Gastroesophageal sphincter (tissue), 4 donors: Measurements from ENCODE around the gene GNG12. TPM values are rescaled to one million over a fixed set of nuclear protein-coding genes. Genes with fewer than 3 reads are reported as not detected.

Source experiments
- ATAC-seq: fragments of 150-250 bp; one replicate; pipeline ENCODE4 v1.9.1; 2016; ENCODE audit warnings: mild to moderate bottlenecking, moderate library complexity
- H3K27ac ChIP-seq, 4 donors: fragments of 200-600 bp; sonication (generic) in 3 of 4; 1 replicate in 3 of 4; 2 replicates in 1 of 4; pipeline ENCODE4 v1.5.1; 2016 to 2019
- H3K27me3 ChIP-seq: fragments of 200-600 bp; sonication (generic); one replicate; pipeline ENCODE4 v1.5.1; 2019
- H3K36me3 ChIP-seq, 2 donors: fragments of 200-600 bp; sonication (generic); one replicate each; pipeline ENCODE4 v1.5.1; 2019; ENCODE audit warnings: control low read depth in 1 of 2
- H3K4me1 ChIP-seq, 3 donors: fragments of 200-600 bp; sonication (generic); 1 replicate in 2 of 3; 2 replicates in 1 of 3; pipeline ENCODE4 v1.5.1; 2016 to 2019; ENCODE audit warnings: control low read depth in 2 of 3
- H3K4me3 ChIP-seq, 2 donors: fragments of 200-600 bp; sonication (generic); one replicate each; pipeline ENCODE4 v1.5.1; 2019; ENCODE audit warnings: mild to moderate bottlenecking in 1 of 2, moderate library complexity in 1 of 2
- H3K9me3 ChIP-seq, 3 donors: fragments of 200-600 bp; sonication (generic); one replicate each; pipeline ENCODE4 v1.5.1; 2017 to 2019; ENCODE audit warnings: control low read depth in 2 of 3
- EP300 ChIP-seq: sonication (generic); formaldehyde crosslinking; IDR thresholded peaks from one replicate; pipeline ENCODE4 v1.6.1; 2017; ENCODE audit warnings: antibody characterized with exemption, mild to moderate bottlenecking
- POLR2A ChIP-seq, 2 donors: fragments of 450-650 bp; IDR thresholded peaks; one replicate each; pipeline ENCODE4 v1.6.1; 2017; ENCODE audit warnings: antibody characterized with exemption in 2 of 2, mild to moderate bottlenecking in 2 of 2, moderate library complexity in 1 of 2
- POLR2AphosphoS5 ChIP-seq: sonication (generic); formaldehyde crosslinking; IDR thresholded peaks from one replicate; pipeline ENCODE4 v1.6.1; 2017; ENCODE audit warnings: antibody characterized with exemption
- WGBS, 2 donors: methylation state at CpG; one replicate each; pipeline ENCODE4 v1.1.5; 2018; ENCODE audit warnings: low coverage in 1 of 2; 5-methylcytosine and 5-hydroxymethylcytosine counted together
- total RNA-seq, 4 donors: library from RNA; depleted of rRNA; stranded (reverse); fragments of >200 nt; gene quantifications; one replicate each; pipeline ENCODE4 v1.1.0, GENCODE V29; 2016
- TF ChIP-seq, protein P1 (sequence below), 4 experiments: fragments of 200-600 bp in 2 of 4; fragments of 450-650 bp in 2 of 4; sonication (generic) in 1 of 4; IDR thresholded peaks; one replicate each; pipeline ENCODE4 v1.5.1; 2017 to 2019; ENCODE audit warnings: antibody characterized with exemption in 4 of 4, mild to moderate bottlenecking in 2 of 4, moderate library complexity in 2 of 4

GNG12 gene
- total RNA-seq, 4 donors from 2014 or later = 135 to 175 (median 149) TPM

DNA sequence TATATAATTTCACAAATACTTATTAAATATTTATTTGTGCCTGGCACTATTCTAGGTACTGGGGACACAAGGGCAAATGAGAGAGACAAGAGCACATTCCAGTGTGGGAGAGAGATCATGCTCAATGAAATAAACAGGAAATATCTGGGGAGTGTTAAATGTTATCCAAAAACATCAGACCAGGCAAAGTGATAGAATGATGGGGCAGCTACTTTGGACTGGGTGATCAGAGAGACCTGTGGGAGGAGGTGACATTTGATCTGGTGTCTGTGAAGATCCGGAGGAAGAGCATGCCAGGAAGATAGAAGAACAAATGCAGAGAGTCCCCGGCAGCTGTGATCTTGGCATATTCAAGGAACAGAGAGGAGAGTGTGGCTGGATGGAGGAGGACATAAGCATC is 27.5 kb upstream of the GNG12 start:
- H3K9me3 ChIP-seq = no peaks in the 10 kb centered on the region
- H3K4me3 ChIP-seq = no peak overlapping the region
- no peaks in the 10 kb centered on the region for H3K36me3 ChIP-seq
- TF ChIP-seq, protein P1, sequence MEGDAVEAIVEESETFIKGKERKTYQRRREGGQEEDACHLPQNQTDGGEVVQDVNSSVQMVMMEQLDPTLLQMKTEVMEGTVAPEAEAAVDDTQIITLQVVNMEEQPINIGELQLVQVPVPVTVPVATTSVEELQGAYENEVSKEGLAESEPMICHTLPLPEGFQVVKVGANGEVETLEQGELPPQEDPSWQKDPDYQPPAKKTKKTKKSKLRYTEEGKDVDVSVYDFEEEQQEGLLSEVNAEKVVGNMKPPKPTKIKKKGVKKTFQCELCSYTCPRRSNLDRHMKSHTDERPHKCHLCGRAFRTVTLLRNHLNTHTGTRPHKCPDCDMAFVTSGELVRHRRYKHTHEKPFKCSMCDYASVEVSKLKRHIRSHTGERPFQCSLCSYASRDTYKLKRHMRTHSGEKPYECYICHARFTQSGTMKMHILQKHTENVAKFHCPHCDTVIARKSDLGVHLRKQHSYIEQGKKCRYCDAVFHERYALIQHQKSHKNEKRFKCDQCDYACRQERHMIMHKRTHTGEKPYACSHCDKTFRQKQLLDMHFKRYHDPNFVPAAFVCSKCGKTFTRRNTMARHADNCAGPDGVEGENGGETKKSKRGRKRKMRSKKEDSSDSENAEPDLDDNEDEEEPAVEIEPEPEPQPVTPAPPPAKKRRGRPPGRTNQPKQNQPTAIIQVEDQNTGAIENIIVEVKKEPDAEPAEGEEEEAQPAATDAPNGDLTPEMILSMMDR (IDR thresholded peaks at IDR 0.05) = no peak
- no peak for TF ChIP-seq EP300
- TF ChIP-seq POLR2AphosphoS5 = no peak
- no peak for TF ChIP-seq POLR2A (IDR thresholded peaks at IDR 0.05)
- H3K27me3 ChIP-seq = no peaks in the 10 kb centered on the region
- WGBS, 2 donors = 72 to 73% methylated on average over 2 of the region's 2 CpGs
- no peak for ATAC-seq
- no peak overlapping the region for H3K27ac ChIP-seq
- H3K4me1 ChIP-seq = peaks cover 0 to 6% (median 3%) of the 10 kb centered on the region in 3 donors

DNA sequence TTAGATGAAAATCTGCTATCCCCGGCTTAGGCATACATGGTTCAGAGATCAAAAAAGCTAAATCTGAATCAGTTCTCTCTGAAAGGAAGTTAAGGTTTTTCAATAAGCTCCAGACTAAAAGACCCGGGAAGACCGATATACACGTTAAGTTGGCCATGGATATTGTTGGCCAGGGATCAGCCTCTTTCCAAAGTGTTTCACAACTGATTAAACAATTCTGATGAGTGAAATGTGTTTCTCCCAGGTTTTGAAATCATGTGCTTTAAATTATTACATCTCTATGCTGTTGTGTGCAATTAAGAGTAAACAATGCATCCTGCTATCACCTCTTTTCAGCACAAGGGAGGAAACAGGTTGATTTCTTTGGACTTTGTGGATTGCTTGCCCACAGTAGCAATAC is 23.7 kb upstream of the GNG12 start:
- H3K4me1 ChIP-seq = peaks cover 0 to 11% (median 6%) of the 10 kb centered on the region in 3 donors
- TF ChIP-seq POLR2AphosphoS5 = no peak
- TF ChIP-seq, protein P1 (IDR thresholded peaks at IDR 0.05) = no peak
- no peak for TF ChIP-seq EP300
- TF ChIP-seq POLR2A (IDR thresholded peaks at IDR 0.05) = no peak
- H3K9me3 ChIP-seq = no peaks in the 10 kb centered on the region
- WGBS, 2 donors = 70 to 98% methylated on average over 4 of the region's 4 CpGs
- H3K27ac ChIP-seq = no peak overlapping the region
- ATAC-seq = no peak
- H3K4me3 ChIP-seq = no peak overlapping the region
- no peaks in the 10 kb centered on the region for H3K27me3 ChIP-seq
- H3K36me3 ChIP-seq = no peaks in the 10 kb centered on the region

DNA sequence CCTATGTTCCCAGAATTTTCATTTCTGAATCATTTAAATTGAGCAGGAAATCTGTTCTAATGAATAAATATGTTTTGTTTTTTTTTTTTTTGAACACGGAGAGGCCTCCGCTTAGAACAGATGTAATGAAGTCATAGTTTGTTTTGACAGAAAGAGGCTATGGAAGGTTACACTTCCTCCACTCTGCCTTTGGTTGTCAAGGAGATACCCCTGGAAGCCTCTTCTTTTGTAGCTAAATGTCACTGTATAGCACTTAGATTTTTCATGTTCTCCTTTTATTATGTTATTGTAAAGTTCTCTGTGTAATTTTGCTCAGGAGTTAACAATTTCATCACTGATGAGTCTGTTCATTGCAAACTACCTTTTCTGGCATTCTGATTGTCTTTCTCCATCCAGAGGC is 22.7 kb upstream of the GNG12 start:
- peaks cover 0 to 11% (median 7%) of the 10 kb centered on the region in 3 donors for H3K4me1 ChIP-seq
- no peaks in the 10 kb centered on the region for H3K36me3 ChIP-seq
- H3K4me3 ChIP-seq = no peak overlapping the region
- WGBS, 2 donors = 12 to 13% methylated on average over 2 of the region's 2 CpGs
- no peaks in the 10 kb centered on the region for H3K27me3 ChIP-seq
- no peak overlapping the region for H3K27ac ChIP-seq
- ATAC-seq = no peak
- H3K9me3 ChIP-seq = no peaks in the 10 kb centered on the region
- TF ChIP-seq, protein P1 (IDR thresholded peaks at IDR 0.05) = no peak
- TF ChIP-seq EP300 (no peak), POLR2AphosphoS5 (no peak), POLR2A (IDR thresholded peaks at IDR 0.05) (no peak)

DNA sequence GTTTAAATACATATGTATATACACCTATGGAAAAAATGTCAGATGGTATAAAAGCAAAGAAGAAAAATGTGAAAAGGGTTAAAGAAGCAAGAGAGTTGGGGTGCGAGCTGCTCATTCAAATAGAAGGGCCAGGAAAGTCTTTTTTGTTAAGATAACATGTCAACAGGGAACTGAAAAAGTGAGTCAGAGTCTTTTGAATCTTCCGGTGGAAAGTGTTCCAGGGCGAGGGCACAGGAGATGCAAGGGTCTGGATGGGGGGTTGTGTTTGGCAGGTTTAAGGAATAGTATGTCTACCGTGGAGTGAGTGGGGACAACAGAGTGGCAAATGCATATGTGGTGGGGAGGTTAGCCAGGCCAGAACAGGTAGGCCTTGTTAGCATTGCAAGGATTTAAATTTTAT is 22.2 kb upstream of the GNG12 start:
- Histone ChIP-seq H3K9me3 (no peaks in the 10 kb centered on the region), H3K4me3 (no peak overlapping the region), H3K27me3 (no peaks in the 10 kb centered on the region), H3K27ac (no peak overlapping the region), H3K4me1 (peaks cover 4 to 16% (median 12%) of the 10 kb centered on the region in 3 donors), H3K36me3 (no peaks in the 10 kb centered on the region)
- WGBS, 2 donors = 24 to 28% methylated on average over 4 of the region's 4 CpGs
- ATAC-seq = no peak
- TF ChIP-seq POLR2A (IDR thresholded peaks at IDR 0.05) (no peak), POLR2AphosphoS5 (no peak), EP300 (no peak)
- TF ChIP-seq, protein P1 (IDR thresholded peaks at IDR 0.05) = no peak

DNA sequence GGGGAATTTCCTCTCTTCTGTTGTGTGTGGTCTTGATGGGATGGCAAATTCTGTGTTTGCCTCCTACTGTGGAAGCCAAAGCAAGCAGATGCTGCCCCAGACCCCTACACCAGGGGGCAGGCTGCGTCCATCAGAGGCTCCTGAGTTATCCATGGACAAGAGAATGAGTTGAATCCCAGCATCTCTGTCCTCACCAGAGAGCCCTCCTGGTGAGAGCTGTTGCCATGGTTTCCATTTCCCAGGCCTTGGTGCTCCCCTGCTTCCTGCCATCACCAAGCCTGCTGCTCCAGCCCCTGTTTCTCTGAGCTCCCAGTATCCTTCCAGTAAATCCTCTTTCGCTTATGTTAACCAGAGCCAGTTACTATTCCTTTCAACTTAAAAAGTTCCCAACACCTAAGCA is 20.4 kb upstream of the GNG12 start:
- Histone ChIP-seq H3K27ac (no peak overlapping the region), H3K4me1 (peaks cover 8 to 24% (median 16%) of the 10 kb centered on the region in 3 donors), H3K9me3 (no peaks in the 10 kb centered on the region), H3K27me3 (no peaks in the 10 kb centered on the region), H3K4me3 (no peak overlapping the region), H3K36me3 (no peaks in the 10 kb centered on the region)
- WGBS, 2 donors = 15 to 100% methylated on average over 1 to 2 of the region's 2 CpGs
- TF ChIP-seq POLR2AphosphoS5 (no peak), POLR2A (IDR thresholded peaks at IDR 0.05) (no peak), EP300 (no peak)
- TF ChIP-seq, protein P1 (IDR thresholded peaks at IDR 0.05) = peak; percentile 39 to 71 (median 58)
- ATAC-seq = peak; percentile 31
